ENCODE measurements around the gene APLNR.

DNA sequence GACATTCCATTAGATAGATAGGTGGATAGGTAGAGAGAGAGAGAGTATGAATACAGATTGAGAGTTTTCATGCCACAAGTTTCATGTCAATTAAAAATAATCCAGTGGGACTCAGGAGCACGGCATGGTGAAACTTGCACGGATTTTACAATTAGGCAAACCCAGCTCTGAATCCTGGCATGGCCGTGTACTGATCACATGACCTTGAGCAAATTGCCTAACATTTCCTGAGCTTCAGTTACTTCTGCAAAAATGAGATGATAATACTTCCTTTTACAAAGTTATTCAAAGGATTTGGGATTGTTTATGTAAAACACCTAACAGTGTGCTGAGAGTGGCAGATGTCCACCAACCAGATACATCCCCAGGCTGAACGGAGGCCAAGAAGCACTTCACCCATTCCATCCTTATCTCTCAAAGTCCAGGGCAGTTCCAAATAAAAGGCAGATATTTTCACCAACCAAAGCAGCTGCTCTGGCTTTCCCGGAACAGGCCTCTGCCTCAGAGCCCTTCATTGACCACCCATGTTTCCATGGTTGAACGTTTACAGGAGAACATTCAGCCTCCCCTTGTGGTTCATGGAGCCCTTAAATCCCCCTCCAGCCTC, 17.9 kb downstream of the APLNR start:
- TF ChIP-seq EZH2 (IDR thresholded peaks at IDR 0.05; ENCODE audit: borderline replicate concordance, insufficient read depth, low read depth, low read length, poor library complexity, severe bottlenecking): no peak
- TF ChIP-seq, protein P1, sequence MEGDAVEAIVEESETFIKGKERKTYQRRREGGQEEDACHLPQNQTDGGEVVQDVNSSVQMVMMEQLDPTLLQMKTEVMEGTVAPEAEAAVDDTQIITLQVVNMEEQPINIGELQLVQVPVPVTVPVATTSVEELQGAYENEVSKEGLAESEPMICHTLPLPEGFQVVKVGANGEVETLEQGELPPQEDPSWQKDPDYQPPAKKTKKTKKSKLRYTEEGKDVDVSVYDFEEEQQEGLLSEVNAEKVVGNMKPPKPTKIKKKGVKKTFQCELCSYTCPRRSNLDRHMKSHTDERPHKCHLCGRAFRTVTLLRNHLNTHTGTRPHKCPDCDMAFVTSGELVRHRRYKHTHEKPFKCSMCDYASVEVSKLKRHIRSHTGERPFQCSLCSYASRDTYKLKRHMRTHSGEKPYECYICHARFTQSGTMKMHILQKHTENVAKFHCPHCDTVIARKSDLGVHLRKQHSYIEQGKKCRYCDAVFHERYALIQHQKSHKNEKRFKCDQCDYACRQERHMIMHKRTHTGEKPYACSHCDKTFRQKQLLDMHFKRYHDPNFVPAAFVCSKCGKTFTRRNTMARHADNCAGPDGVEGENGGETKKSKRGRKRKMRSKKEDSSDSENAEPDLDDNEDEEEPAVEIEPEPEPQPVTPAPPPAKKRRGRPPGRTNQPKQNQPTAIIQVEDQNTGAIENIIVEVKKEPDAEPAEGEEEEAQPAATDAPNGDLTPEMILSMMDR (IDR thresholded peaks at IDR 0.05): no peak
